ENCODE data around the gene CACNA1C. TPM values are rescaled to one million over a fixed set of nuclear protein-coding genes. Genes with fewer than 3 reads are reported as not detected.

The CACNA1C gene
- total RNA-seq, 1 experiment from 2014 or later = 1.1 TPM

DNA sequence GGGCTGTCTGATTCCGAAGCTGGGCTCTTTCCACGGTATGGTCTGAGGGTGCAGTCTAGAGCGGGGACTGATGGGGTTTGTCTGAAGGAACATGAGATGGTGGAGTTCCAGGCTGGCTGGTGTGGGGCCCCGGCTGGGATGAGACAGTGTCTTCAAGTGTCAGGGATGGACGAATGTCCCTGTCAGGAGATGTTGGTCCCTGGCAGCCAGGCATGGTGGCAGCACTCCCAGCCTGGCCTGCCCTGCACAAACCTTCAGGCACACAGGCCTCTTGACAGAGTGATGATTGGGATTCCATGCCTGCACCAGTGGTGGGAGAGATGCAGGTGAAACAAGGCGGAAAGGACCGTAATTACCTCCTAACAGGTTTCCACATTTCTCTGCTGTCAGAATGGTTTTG lies 221.9 kb downstream of the CACNA1C start:
- TF ChIP-seq, protein P1, sequence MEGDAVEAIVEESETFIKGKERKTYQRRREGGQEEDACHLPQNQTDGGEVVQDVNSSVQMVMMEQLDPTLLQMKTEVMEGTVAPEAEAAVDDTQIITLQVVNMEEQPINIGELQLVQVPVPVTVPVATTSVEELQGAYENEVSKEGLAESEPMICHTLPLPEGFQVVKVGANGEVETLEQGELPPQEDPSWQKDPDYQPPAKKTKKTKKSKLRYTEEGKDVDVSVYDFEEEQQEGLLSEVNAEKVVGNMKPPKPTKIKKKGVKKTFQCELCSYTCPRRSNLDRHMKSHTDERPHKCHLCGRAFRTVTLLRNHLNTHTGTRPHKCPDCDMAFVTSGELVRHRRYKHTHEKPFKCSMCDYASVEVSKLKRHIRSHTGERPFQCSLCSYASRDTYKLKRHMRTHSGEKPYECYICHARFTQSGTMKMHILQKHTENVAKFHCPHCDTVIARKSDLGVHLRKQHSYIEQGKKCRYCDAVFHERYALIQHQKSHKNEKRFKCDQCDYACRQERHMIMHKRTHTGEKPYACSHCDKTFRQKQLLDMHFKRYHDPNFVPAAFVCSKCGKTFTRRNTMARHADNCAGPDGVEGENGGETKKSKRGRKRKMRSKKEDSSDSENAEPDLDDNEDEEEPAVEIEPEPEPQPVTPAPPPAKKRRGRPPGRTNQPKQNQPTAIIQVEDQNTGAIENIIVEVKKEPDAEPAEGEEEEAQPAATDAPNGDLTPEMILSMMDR (conservative IDR thresholded peaks at IDR 0.05) = no peak
- no peaks in the 10 kb centered on the region for H3K4me1 Mint-ChIP-seq
- Histone ChIP-seq H3K4me1 (ENCODE audit: insufficient read depth, low read length) (no peaks in the 10 kb centered on the region), H3T11ph (ENCODE audit: low read length) (no peak overlapping the region), H4K5ac (ENCODE audit: insufficient read length, low read depth, low read length) (no peak overlapping the region), H3K9ac (ENCODE audit: extremely low read depth, insufficient read length, low read length) (no peak overlapping the region), H2AK5ac (ENCODE audit: insufficient read length, low read length) (no peak overlapping the region), H3K56ac (ENCODE audit: insufficient read length, low read depth, low read length) (no peak overlapping the region), H3K27me3 (ENCODE audit: insufficient read depth, low read length) (no peaks in the 10 kb centered on the region), H3K79me1 (ENCODE audit: insufficient read depth, low read depth, low read length, poor library complexity, severe bottlenecking) (no peaks in the 10 kb centered on the region), H3K4ac (ENCODE audit: low read depth, low read length) (no peak overlapping the region), H3K9me3 (ENCODE audit: control insufficient read depth, low read depth, low read length) (no peaks in the 10 kb centered on the region), H2BK12ac (ENCODE audit: insufficient read length, low read depth, low read length) (no peak overlapping the region), H4K8ac (replicated peaks; ENCODE audit: insufficient read length, low read depth, low read length) (no peak overlapping the region), H2BK20ac (ENCODE audit: low read depth, low read length, poor library complexity, severe bottlenecking) (no peak overlapping the region), H2BK120ac (ENCODE audit: low read depth, low read length, poor library complexity, severe bottlenecking) (no peak overlapping the region), H3K27ac (ENCODE audit: insufficient read length, low read depth, low read length) (no peak overlapping the region), H4K91ac (ENCODE audit: insufficient read length, low read depth, low read length) (no peak overlapping the region), H2AFZ (ENCODE audit: low read length) (no peak overlapping the region), H3K23ac (ENCODE audit: insufficient read length, low read depth, low read length) (no peak overlapping the region), H2BK5ac (ENCODE audit: insufficient read length, low read length) (no peak overlapping the region), H3K23me2 (ENCODE audit: insufficient read length, low read depth, low read length, poor library complexity, severe bottlenecking) (no peaks in the 10 kb centered on the region), H2BK15ac (ENCODE audit: low read depth, low read length) (no peak overlapping the region), H3K4me2 (ENCODE audit: insufficient read depth, insufficient read length, low read length) (no peak overlapping the region), H4K20me1 (ENCODE audit: control insufficient read depth, insufficient read depth, insufficient read length) (no peaks in the 10 kb centered on the region), H3K18ac (ENCODE audit: insufficient read length, low read depth, low read length) (no peak overlapping the region), H3K14ac (ENCODE audit: insufficient read depth, low read length) (no peak overlapping the region), H3K79me2 (ENCODE audit: insufficient read depth, low read length) (no peaks in the 10 kb centered on the region)
- no peak overlapping the region; a peak in 1 of 5 replicates for H3K4me3 Mint-ChIP-seq
- no peaks in the 10 kb centered on the region; the same call in 1 of the 2 replicates for H3K27me3 Mint-ChIP-seq (ENCODE audit: low read depth)
- H3K36me3 Mint-ChIP-seq (ENCODE audit: insufficient read depth in 1 of 3, low read depth in 3 of 3) = no peaks in the 10 kb centered on the region
- H3K27ac Mint-ChIP-seq = peak overlapping the region in 1 of 3 experiments; percentile 82; a peak in 2 of 7 replicates
- no CpG with 5 or more reads among the region's 7 CpGs for WGBS (ENCODE audit: extremely low coverage, insufficient read length, low lambda C conversion rate)
- DNase-seq = no peak
- no peaks in the 10 kb centered on the region; a peak in 1 of 5 replicates for H3K9me3 Mint-ChIP-seq

Data from H9 (cell line).